Right ventricle myocardium inferior (tissue), 1 donor: ENCODE data around the gene PDE3B. TPM values are rescaled to one million over a fixed set of nuclear protein-coding genes. Genes with fewer than 3 reads are reported as not detected.
"Not testable (repeated sequence)": the region's sequence is repeated elsewhere in the genome, so short reads cannot be mapped to it uniquely, and the experiment has no call there.

Experiments used
- ATAC-seq: fragments of 200-7000 bp; cut with Tn5 transposase; one replicate; pipeline ENCODE4 v1.9.1; 2020; ENCODE audit warnings: mild to moderate bottlenecking, moderate library complexity
- DNase-seq: peaks from one replicate; pipeline ENCODE4 v3.0.0; 2021; ENCODE audit errors: missing footprints
- intact Hi-C: fragments of 100-400 bp; cut with DNase I; formaldehyde crosslinking; loops from one replicate; pipeline ENCODE4 v1.11.0; 2022
- total RNA-seq: library from RNA; stranded (reverse); fragmentation: NEBNext Ultra II Directional; extraction: Animal tissue kit (Norgen Biotek cat#: 25700); gene quantifications from one replicate; pipeline ENCODE4 v1.2.1, GENCODE V29; 2021
- donor health status: DM: no; HTN: yes; CAD: no; lungs with severe emphysema.

The PDE3B gene
- total RNA-seq, 1 donor from 2014 or later = 4.5 TPM

DNA sequence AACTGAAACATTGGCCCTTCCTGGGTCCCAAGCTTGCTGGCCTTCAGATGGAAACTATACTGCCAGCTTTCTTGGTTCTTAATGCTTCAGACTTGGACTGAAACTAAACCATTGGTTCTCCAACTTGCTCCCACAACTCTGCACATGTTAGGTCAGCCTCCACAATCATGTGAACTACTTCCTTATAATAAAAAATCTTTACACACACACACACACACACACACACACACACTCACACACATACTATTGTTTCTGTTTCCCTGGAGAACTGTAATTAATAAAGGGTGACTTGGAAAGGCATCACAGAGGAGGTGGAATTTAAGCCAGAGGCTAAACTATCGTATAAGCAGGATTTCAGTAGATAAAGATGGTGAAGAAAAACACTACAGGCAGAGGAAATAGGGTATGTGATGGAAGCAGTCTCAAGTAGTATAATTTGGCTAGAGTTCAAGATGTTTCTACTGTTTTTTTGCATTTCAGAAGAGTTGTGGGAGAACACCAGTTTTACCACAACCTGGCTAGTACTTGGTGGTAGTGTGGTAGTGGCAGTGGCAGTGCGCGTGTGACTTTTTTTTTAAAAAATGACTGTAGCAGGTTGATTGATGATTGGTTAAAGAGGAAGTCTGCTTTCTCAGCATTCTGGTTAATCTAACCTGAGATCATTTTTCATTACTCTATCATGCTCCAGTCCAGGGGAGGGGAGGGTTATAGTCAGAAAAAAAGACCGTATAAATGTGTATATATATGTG, 70.1 kb downstream of the PDE3B start:
- DNase-seq = no peak
- no peak for ATAC-seq
- intact Hi-C loops = no loop called here

GRCh38 chr11:14715669-14716068, 72.1 kb downstream of the PDE3B start:
- intact Hi-C loops, ATAC-seq, DNase-seq: not testable (repeated sequence)

DNA sequence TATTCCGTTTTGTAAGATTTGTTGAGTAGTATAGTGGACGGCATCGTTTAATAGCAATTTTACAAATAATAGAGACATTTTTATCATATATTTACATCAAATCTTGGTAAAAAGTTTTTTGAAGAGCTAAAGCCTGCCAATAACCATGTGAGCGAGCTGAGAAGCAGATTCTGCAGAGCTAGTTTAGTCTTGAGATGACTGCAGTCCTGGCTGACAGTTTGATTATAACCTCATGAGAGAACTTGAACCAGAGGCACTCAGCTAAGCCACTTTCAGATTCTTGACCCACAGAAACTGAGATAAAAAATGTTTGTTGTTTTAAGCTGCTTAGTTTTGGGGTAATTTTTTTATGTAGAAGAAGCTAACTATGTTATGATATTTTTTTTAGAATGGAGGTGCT, 78.9 kb downstream of the PDE3B start:
- intact Hi-C loops = no loop called here
- ATAC-seq (no peak), DNase-seq (no peak)

GRCh38 chr11:14725150-14725549, 81.5 kb downstream of the PDE3B start:
- DNase-seq = no peak
- ATAC-seq = no peak
- intact Hi-C loops = no loop called here

GRCh38 chr11:14727215-14727614, 83.6 kb downstream of the PDE3B start:
- intact Hi-C loops = no loop called here
- ATAC-seq = no peak
- DNase-seq = no peak

- DNase-seq (no peak), ATAC-seq (no peak)
- intact Hi-C loops = no loop called here
Observed at GRCh38 chr11:14727746-14728145, 84.1 kb downstream of the PDE3B start.

GRCh38 chr11:14740539-14740938, 96.9 kb downstream of the PDE3B start:
- ATAC-seq, DNase-seq, intact Hi-C loops: not testable (repeated sequence)

DNA sequence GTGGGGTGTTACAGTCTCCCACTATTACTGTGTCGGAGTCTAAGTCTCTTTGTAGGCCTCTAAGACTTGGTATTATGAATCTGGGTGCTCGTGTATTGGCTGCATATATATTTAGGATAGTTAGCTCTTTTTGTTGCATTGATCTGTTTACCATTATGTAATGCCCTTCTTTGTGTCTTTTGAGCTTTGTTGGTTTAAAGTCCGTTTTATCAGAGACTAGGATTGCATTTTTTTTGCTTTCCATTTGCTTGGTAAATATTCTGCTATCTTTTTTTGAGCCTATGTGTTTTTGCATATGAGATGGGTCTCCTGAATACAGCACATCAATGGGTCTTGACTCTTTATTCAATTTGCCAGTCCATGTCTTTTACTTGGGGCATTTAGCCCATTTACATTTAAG, 97.6 kb downstream of the PDE3B start:
- DNase-seq (no peak), ATAC-seq (no peak)
- intact Hi-C loops = no loop called here

DNA sequence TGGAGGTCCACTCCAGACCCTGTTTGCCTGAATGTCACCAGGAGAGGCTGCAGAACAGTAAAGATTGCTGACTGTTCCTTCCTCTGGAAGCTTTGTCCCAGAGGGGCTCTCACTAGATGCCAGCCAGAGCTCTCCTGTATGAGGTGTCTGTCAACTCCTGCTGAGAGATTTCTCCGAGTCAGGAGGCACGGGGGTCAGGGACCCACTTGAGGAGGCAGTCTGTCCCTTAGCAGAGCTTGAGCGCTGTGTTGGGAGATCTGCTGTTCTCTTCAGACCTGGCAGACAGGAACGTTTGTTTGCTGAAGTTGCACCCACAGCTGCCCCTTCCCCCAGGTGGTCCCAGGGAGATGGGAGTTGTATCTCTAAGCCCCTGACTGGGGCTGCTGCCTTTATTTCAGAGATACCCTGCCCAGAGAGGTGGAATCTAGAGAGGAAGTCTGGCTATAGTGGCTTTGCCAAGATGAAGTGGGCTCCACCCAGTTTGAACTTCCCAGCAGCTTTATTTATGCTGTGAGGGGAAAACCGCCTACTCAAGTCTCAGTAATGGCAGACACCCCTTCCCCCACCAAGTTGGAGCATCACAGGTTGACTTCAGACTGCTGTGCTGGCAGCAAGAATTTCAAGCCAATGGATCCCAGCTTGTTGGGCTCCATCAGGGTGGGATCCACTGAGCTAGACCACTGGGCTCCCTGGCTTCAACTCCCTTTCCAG, 99.4 kb downstream of the PDE3B start:
- ATAC-seq = no peak
- no peak for DNase-seq
- intact Hi-C loops = no loop called here

- peak; percentile 56 for DNase-seq
- ATAC-seq, intact Hi-C loops: not testable (repeated sequence)
Observed at GRCh38 chr11:14743667-14744066, 100.1 kb downstream of the PDE3B start.

- intact Hi-C loops = no loop called here
Observed at GRCh38 chr11:14746857-14747395, 103.3 kb downstream of the PDE3B start.

DNA sequence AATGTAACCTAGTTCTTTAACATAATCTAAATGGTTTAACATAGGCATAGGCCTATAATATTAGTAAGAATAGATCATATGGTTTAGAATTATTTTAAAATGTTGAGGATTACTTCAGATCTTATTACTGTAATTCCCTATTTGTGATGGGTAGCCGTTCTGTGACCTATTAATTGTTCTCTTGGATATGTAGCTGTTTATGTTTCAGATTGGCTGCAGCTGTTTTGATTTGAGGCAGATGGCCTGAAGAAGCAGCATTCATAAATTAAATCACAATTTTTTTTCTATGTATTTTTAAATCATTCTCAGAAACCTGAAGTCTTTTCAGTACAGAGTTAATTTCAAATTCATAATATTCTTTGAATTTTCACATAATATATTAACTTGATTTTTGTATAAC, 104.5 kb downstream of the PDE3B start:
- no peak for ATAC-seq
- intact Hi-C loops = no loop called here
- no peak for DNase-seq

More at GRCh38 chr11:14746857-14747395, 103.3 kb downstream of the PDE3B start:
- ATAC-seq (no peak), DNase-seq (no peak)

- DNase-seq (no peak), ATAC-seq (no peak)
- intact Hi-C loops = loop anchor here (10.0 kb wide), 1 partner anchor 206 kb away; no protein-coding TSS in a partner anchor
Observed at GRCh38 chr11:14750911-14751310, 107.3 kb downstream of the PDE3B start.

GRCh38 chr11:14751975-14752407, 108.4 kb downstream of the PDE3B start:
- intact Hi-C loops = loop anchor here (10.0 kb wide), 1 partner anchor 207 kb away; no protein-coding TSS in a partner anchor
- ATAC-seq (no peak), DNase-seq (no peak)

DNA sequence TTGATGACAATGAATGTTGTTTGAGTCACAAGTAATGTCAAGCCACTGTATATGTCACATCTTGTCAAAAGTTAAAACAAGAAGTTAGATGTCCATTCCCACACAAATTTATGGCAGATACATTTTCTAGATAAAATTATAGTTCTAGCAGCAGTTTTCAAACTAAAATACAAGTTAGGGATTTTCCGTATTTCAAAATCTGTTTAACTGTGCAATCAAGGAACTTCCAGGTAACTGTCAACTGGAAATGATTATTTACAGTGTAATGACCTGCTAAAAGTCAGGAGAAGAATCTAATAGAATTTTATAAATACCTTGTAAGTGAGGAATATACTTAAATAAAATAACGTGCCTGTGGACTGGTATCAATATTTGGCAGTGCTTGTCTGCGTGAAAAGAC, 111.5 kb downstream of the PDE3B start:
- intact Hi-C loops = loop anchor here (10.0 kb wide), 1 partner anchor 210 kb away; no protein-coding TSS in a partner anchor
- ATAC-seq (no peak), DNase-seq (no peak)

- DNase-seq (no peak), ATAC-seq (no peak)
- intact Hi-C loops = loop anchor here (10.0 kb wide), 1 partner anchor 212 kb away; no protein-coding TSS in a partner anchor
Observed at GRCh38 chr11:14756349-14756748, 112.7 kb downstream of the PDE3B start.

- ATAC-seq = peak; percentile 50
- DNase-seq = not testable (repeated sequence)
- intact Hi-C loops = loop anchor here (10.0 kb wide), 1 partner anchor 215 kb away; no protein-coding TSS in a partner anchor
Observed at GRCh38 chr11:14759300-14760012, 115.9 kb downstream of the PDE3B start.

DNA sequence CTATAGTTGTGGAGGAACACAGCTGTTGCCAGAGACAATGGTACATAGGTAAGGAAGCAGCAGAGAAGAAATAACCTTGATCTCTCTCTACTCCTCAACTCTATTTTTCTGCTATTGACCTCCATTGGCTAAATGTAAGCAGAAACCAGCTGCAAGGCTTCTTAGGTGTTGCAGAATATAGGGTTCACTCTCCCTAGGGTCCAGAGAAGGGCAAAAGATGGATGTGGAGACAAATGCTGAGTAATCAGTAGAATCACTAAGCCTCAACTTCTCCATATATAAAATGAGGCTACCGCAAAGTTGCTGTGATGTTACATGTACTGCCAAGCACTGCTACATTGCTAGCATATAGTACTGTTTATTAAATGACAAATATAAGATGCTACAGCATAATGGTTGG, 120.6 kb downstream of the PDE3B start:
- DNase-seq = no peak
- intact Hi-C loops = no loop called here
- ATAC-seq = no peak
